Activated CD8-positive, alpha-beta memory T cell treated with anti-CD3 and anti-CD28 coated beads for 36 hours (primary cell): ENCODE data around the gene RC3H2. TPM values are rescaled to one million over a fixed set of nuclear protein-coding genes. Genes with fewer than 3 reads are reported as not detected.
"Not testable (repeated sequence)": the region's sequence is repeated elsewhere in the genome, so short reads cannot be mapped to it uniquely, and the experiment has no call there.

Source experiments
- CTCF ChIA-PET: fragments of 350-600 bp; sonication (Branson Sonifier 250); formaldehyde crosslinking; loops from one replicate; lab custom pipeline; 2021; ENCODE audit warnings: antibody characterized with exemption; lab: Charles Lee
- POLR2A ChIA-PET: fragments of 350-600 bp; sonication (Branson Sonifier 250); formaldehyde crosslinking; loops from one replicate; lab custom pipeline; 2021; ENCODE audit warnings: antibody characterized with exemption; lab: Charles Lee
- total RNA-seq, 2 experiments: library from RNA; stranded (reverse); gene quantifications; one replicate each; pipeline ENCODE4 v1.2.3, GENCODE V29; 2021

Gene RC3H2
- total RNA-seq, 2 experiments from 2014 or later = 30.4 to 31.2 TPM

GRCh38 chr9:122930541-122931225, 25.5 kb upstream of the RC3H2 start:
- POLR2A ChIA-PET = interaction anchor here (0.8 to 2.3 kb wide), 4 partner anchors 10 to 33 kb away, joined by 3 to 23 read pairs (median 9); partner anchors contain the start of genes RABGAP1 and ZBTB6
- CTCF ChIA-PET = interaction anchor here (1.4 to 2.2 kb wide), 2 partner anchors 10 to 18 kb away, joined by 9 read pairs; partner anchors contain the start of genes RABGAP1 and ZBTB6

- ChIA-PET POLR2A (interaction anchor here (2.3 kb wide), 1 partner anchor 11 kb away, joined by 23 read pairs; the partner anchor contains the start of gene RABGAP1), CTCF (no interaction called here)
Observed at GRCh38 chr9:122929796-122930354, 24.7 kb upstream of the RC3H2 start.

GRCh38 chr9:122923947-122924346, 18.8 kb upstream of the RC3H2 start:
- POLR2A ChIA-PET = no interaction called here
- CTCF ChIA-PET = interaction anchor here (0.6 kb wide), 2 partner anchors 16 to 244 kb away, joined by 3 read pairs; no protein-coding TSS in a partner anchor

- ChIA-PET POLR2A (no interaction called here), CTCF (no interaction called here)
Observed at GRCh38 chr9:122922713-122923112, 17.6 kb upstream of the RC3H2 start.

GRCh38 chr9:122918310-122918709, 13.2 kb upstream of the RC3H2 start:
- CTCF ChIA-PET = no interaction called here
- POLR2A ChIA-PET = no interaction called here

- POLR2A ChIA-PET = interaction anchor here (0.6 to 2.1 kb wide), 7 partner anchors 9 to 76 kb away, joined by 3 to 15 read pairs (median 3); partner anchors contain the start of genes RABGAP1, RC3H2 and ZBTB26
- CTCF ChIA-PET = interaction anchor here (0.7 to 3.1 kb wide), 5 partner anchors 11 to 85 kb away, joined by 3 to 17 read pairs (median 4); partner anchors contain the start of genes PDCL and ZBTB26
Observed at GRCh38 chr9:122912964-122913673, 8.0 kb upstream of the RC3H2 start, which contains the start of gene ZBTB6. Gene ZBTB6 (minus strand): TSS chr9:122913323. CDS start chr9:122912072, 1,251 bp downstream.

GRCh38 chr9:122912671-122912963, 7.5 kb upstream of the RC3H2 start:
- POLR2A ChIA-PET = interaction anchor here (0.6 to 2.1 kb wide), 7 partner anchors 9 to 77 kb away, joined by 3 to 15 read pairs (median 3); partner anchors contain the start of genes RABGAP1, RC3H2 and ZBTB26
- CTCF ChIA-PET = interaction anchor here (0.7 to 3.1 kb wide), 5 partner anchors 10 to 84 kb away, joined by 3 to 17 read pairs (median 4); partner anchors contain the start of genes PDCL and ZBTB26

DNA sequence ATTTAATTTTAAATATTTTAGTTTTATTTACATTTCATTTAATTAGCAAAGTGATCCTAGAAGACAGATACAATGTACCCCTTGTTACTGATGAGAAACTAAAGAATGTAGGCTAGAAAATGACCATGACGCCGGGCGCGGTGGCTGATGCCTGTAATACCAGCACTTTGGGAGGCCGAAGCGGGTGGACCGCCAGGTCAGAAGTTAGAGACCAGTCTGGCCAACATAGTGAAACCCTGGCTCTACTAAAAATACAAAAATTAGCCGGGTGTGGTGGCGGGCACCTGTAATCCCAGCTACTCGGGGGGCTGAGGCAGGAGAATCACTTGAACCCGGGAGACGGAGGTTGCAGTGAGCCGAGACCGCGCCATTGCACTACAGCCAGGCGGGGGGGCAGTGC, 963 bp upstream of the RC3H2 start:
- POLR2A ChIA-PET, CTCF ChIA-PET: not testable (repeated sequence)

DNA sequence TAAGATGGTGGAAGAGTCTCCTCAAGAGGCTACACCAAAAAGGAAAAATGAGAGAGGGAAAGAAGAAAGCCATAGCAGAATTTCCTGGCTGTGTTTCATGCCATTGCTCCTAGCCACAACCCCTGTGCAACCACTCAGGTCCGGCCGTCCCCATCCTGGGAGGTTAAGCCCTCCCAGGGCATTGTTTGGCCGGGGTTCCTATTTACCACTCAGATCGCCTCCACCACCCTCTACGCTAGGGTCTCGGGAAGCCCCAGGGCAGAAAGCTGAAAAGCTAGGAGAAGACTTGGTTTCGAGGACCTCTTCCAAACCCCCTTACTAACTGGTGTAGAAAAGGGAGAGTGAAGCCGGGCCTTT, 715 bp downstream of the RC3H2 start:
- POLR2A ChIA-PET = interaction anchor here (0.6 to 2.9 kb wide), 4 partner anchors 9 to 1510 kb away, joined by 3 to 13 read pairs (median 4); partner anchors contain the start of genes RABGAP1 and ZBTB6
- CTCF ChIA-PET = no interaction called here

GRCh38 chr9:122900791-122901190, 4.4 kb downstream of the RC3H2 start:
- CTCF ChIA-PET = interaction anchor here (0.7 to 3.9 kb wide), 2 partner anchors 12 to 19 kb away, joined by 3 to 17 read pairs; partner anchors contain the start of gene ZBTB6
- POLR2A ChIA-PET = interaction anchor here (0.5 to 1.0 kb wide), 2 partner anchors 40 to 53 kb away, joined by 4 to 9 read pairs; partner anchors contain the start of gene RABGAP1

- CTCF ChIA-PET = interaction anchor here (0.6 kb wide), 1 partner anchor 631 kb away, joined by 3 read pairs; no protein-coding TSS in a partner anchor
- POLR2A ChIA-PET = interaction anchor here (0.6 to 1.4 kb wide), 2 partner anchors 15 to 33 kb away, joined by 3 read pairs; partner anchors contain the start of gene ZBTB26
Observed at GRCh38 chr9:122897969-122898368, 7.2 kb downstream of the RC3H2 start.

- CTCF ChIA-PET = no interaction called here
- POLR2A ChIA-PET = no interaction called here
Observed at GRCh38 chr9:122888480-122888879, 16.7 kb downstream of the RC3H2 start.

- CTCF ChIA-PET = no interaction called here
- POLR2A ChIA-PET = no interaction called here
Observed at GRCh38 chr9:122883125-122883524, 22.0 kb downstream of the RC3H2 start.

- ChIA-PET POLR2A (no interaction called here), CTCF (no interaction called here)
Observed at GRCh38 chr9:122879443-122879842, 25.7 kb downstream of the RC3H2 start.

GRCh38 chr9:122875523-122875922, 29.6 kb downstream of the RC3H2 start:
- ChIA-PET CTCF (no interaction called here), POLR2A (no interaction called here)

DNA sequence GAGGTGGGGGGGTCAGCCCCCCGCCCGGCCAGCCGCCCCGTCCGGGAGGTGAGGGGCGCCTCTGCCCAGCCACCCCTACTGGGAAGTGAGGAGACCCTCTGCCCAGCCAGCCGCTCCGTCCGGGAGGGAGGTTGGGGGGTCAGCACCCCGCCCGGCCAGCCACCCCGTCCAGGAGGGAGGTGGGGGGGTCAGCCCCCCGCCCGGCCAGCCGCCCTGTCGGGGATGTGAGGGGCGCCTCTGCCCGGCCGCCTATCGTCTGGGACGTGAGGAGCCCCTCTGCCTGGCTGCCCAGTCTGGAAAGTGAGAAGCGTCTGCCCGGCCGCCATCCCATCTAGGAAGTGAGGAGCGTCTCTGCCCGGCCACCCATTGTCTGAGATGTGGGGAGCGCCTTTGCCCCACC, 37.9 kb downstream of the RC3H2 start:
- CTCF ChIA-PET, POLR2A ChIA-PET: not testable (repeated sequence)

GRCh38 chr9:122866079-122866478, 39.1 kb downstream of the RC3H2 start:
- POLR2A ChIA-PET = no interaction called here
- CTCF ChIA-PET = no interaction called here

DNA sequence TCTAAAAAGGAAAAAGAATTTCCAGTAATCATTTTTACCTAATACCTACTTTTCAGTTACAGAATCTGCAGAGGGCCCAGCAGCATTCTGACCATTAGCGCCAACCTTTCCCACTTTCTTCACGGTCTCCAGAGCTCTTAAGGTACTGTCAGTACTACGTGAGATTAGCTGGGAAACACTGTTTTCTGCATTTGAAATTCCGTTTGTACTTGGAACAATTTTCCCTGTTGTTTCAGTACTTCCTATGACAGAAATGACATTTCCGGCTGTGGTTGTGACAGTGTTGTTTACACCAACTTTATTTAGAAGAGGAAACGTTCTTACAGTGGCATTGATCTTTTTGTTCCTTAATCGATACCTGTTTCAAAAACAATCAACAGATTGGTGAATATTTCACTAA, 39.9 kb downstream of the RC3H2 start:
- ChIA-PET POLR2A (no interaction called here), CTCF (no interaction called here)

DNA sequence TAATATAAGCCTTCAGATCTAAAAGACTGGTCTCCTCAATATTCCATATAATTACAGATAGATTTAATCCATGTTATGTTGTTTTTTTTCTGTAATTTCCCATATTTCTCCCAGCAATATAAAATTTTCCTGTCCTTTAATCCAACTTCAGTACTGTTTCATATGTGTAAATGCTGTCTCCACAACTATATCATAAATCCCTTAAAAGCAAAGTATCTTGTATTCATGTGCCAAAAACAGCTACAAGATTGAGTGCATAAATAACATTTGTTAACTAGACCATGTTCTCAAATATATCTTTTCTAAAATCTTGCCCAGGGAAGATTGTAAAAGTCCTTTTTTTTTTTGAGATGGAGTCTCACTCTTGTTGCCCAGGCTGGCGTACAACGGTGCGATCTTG, 41.8 kb downstream of the RC3H2 start:
- ChIA-PET CTCF (no interaction called here), POLR2A (no interaction called here)
